Activated effector memory CD4-positive, alpha-beta T cell treated with Interleukin-2 at 50 U/mL for 16 hours (primary cell): Measurements from ENCODE around the gene ZNF326.

Experiments used
- DNase-seq: peaks from one replicate; pipeline ENCODE4 v3.0.0-alpha.2; 2020

The ZNF326 gene

GRCh38 chr1:89994805-89995597 lies at the start of gene ZNF326:
TSS of gene ZNF326 (plus strand) at chr1:89995110. CDS start at chr1:89995258, 148 bp downstream.
- DNase-seq, result peak; percentile 90

- DNase-seq, result no peak
Observed at GRCh38 chr1:89945852-89946476, 48.9 kb upstream of the ZNF326 start.

GRCh38 chr1:89946532-89946931 lies 48.4 kb upstream of the ZNF326 start:
- no peak for DNase-seq

- DNase-seq, result no peak
Observed at GRCh38 chr1:89948722-89949345, 46.1 kb upstream of the ZNF326 start.

GRCh38 chr1:89949991-89950624 lies 44.8 kb upstream of the ZNF326 start:
- DNase-seq, result no peak

GRCh38 chr1:89950703-89951102 lies 44.2 kb upstream of the ZNF326 start:
- DNase-seq, result no peak

- DNase-seq, result no peak
Observed at GRCh38 chr1:89951766-89952604, 42.9 kb upstream of the ZNF326 start.

- no peak for DNase-seq
Observed at GRCh38 chr1:89952605-89953130, 42.2 kb upstream of the ZNF326 start.

- peak; percentile 13 for DNase-seq
Observed at GRCh38 chr1:89953131-89953626, 41.7 kb upstream of the ZNF326 start.

GRCh38 chr1:89953929-89954328 lies 41.0 kb upstream of the ZNF326 start:
- DNase-seq, result no peak

GRCh38 chr1:89954401-89954800 lies 40.5 kb upstream of the ZNF326 start:
- DNase-seq, result no peak

- DNase-seq, result no peak
Observed at GRCh38 chr1:89955311-89956205, 39.4 kb upstream of the ZNF326 start.

- DNase-seq, result no peak
Observed at GRCh38 chr1:89957107-89957506, 37.8 kb upstream of the ZNF326 start.

- no peak for DNase-seq
Observed at GRCh38 chr1:89958851-89959654, 35.9 kb upstream of the ZNF326 start.

- no peak for DNase-seq
Observed at GRCh38 chr1:89959719-89960118, 35.2 kb upstream of the ZNF326 start.

- DNase-seq, result no peak
Observed at GRCh38 chr1:89962024-89962741, 32.7 kb upstream of the ZNF326 start.

- no peak for DNase-seq
Observed at GRCh38 chr1:89962742-89963075, 32.2 kb upstream of the ZNF326 start.

- DNase-seq, result no peak
Observed at GRCh38 chr1:89965193-89965768, 29.6 kb upstream of the ZNF326 start.

- no peak for DNase-seq
Observed at GRCh38 chr1:89966656-89967055, 28.3 kb upstream of the ZNF326 start.
